Measurements from ENCODE around the gene GPR33.

GPR33 gene

GRCh38 chr14:31527087-31527486 lies 39.2 kb upstream of the GPR33 start:
- Histone ChIP-seq H3K79me2 (no peaks in the 10 kb centered on the region), H3K9ac (no peak overlapping the region), H3K9me3 (ENCODE audit: control insufficient read depth, low read length) (no peaks in the 10 kb centered on the region), H3K4me2 (ENCODE audit: low read length) (no peak overlapping the region), H3K36me3 (ENCODE audit: control insufficient read depth, insufficient read depth, low read length) (no peaks in the 10 kb centered on the region), H3K4me3 (ENCODE audit: low read depth, low read length) (no peak overlapping the region), H2AFZ (no peak overlapping the region), H3K4me1 (no peaks in the 10 kb centered on the region), H3K27ac (no peak overlapping the region), H3K27me3 (ENCODE audit: control insufficient read depth, insufficient read depth, low read length) (no peaks in the 10 kb centered on the region)
- TF ChIP-seq CTCF (IDR thresholded peaks at IDR 0.05) = no peak

- H3K79me2 ChIP-seq = no peaks in the 10 kb centered on the region
- H3K27ac ChIP-seq = no peak overlapping the region
- H3K9me3 ChIP-seq (ENCODE audit: control insufficient read depth, low read length) = no peaks in the 10 kb centered on the region
- H3K4me1 ChIP-seq = no peaks in the 10 kb centered on the region
- TF ChIP-seq CTCF (IDR thresholded peaks at IDR 0.05) = no peak
- no peak overlapping the region for H3K9ac ChIP-seq
- no peaks in the 10 kb centered on the region for H3K36me3 ChIP-seq (ENCODE audit: control insufficient read depth, insufficient read depth, low read length)
- no peak overlapping the region for H3K4me2 ChIP-seq (ENCODE audit: low read length)
- no peak overlapping the region for H3K4me3 ChIP-seq (ENCODE audit: low read depth, low read length)
- H2AFZ ChIP-seq = no peak overlapping the region
- H3K27me3 ChIP-seq (ENCODE audit: control insufficient read depth, insufficient read depth, low read length) = no peaks in the 10 kb centered on the region
Measured at GRCh38 chr14:31510855-31511254, 23.0 kb upstream of the GPR33 start.

- Histone ChIP-seq H2AFZ (no peak overlapping the region), H3K4me2 (ENCODE audit: low read length) (no peak overlapping the region), H3K27ac (no peak overlapping the region), H3K9ac (no peak overlapping the region), H3K79me2 (no peaks in the 10 kb centered on the region), H3K9me3 (ENCODE audit: control insufficient read depth, low read length) (no peaks in the 10 kb centered on the region), H3K4me3 (ENCODE audit: low read depth, low read length) (no peak overlapping the region), H3K4me1 (no peaks in the 10 kb centered on the region), H3K27me3 (ENCODE audit: control insufficient read depth, insufficient read depth, low read length) (no peaks in the 10 kb centered on the region), H3K36me3 (ENCODE audit: control insufficient read depth, insufficient read depth, low read length) (no peaks in the 10 kb centered on the region)
- peak; percentile 74 for TF ChIP-seq CTCF (IDR thresholded peaks at IDR 0.05)
Measured at GRCh38 chr14:31510222-31510621, 22.4 kb upstream of the GPR33 start.

GRCh38 chr14:31508135-31508534 lies 20.3 kb upstream of the GPR33 start:
- no peak overlapping the region for H2AFZ ChIP-seq
- H3K79me2 ChIP-seq = no peaks in the 10 kb centered on the region
- no peak overlapping the region for H3K4me2 ChIP-seq (ENCODE audit: low read length)
- no peak overlapping the region for H3K4me3 ChIP-seq (ENCODE audit: low read depth, low read length)
- no peak for TF ChIP-seq CTCF (IDR thresholded peaks at IDR 0.05)
- H3K9me3 ChIP-seq (ENCODE audit: control insufficient read depth, low read length) = no peaks in the 10 kb centered on the region
- no peak overlapping the region for H3K9ac ChIP-seq
- H3K27me3 ChIP-seq (ENCODE audit: control insufficient read depth, insufficient read depth, low read length) = no peaks in the 10 kb centered on the region
- H3K27ac ChIP-seq = no peak overlapping the region
- H3K4me1 ChIP-seq = no peaks in the 10 kb centered on the region
- H3K36me3 ChIP-seq (ENCODE audit: control insufficient read depth, insufficient read depth, low read length) = no peaks in the 10 kb centered on the region

- no peak for TF ChIP-seq CTCF (IDR thresholded peaks at IDR 0.05)
- H3K4me2 ChIP-seq (ENCODE audit: low read length) = no peak overlapping the region
- no peak overlapping the region for H3K4me3 ChIP-seq (ENCODE audit: low read depth, low read length)
- H3K27me3 ChIP-seq (ENCODE audit: control insufficient read depth, insufficient read depth, low read length) = no peaks in the 10 kb centered on the region
- no peaks in the 10 kb centered on the region for H3K36me3 ChIP-seq (ENCODE audit: control insufficient read depth, insufficient read depth, low read length)
- H3K9ac ChIP-seq = no peak overlapping the region
- H3K9me3 ChIP-seq (ENCODE audit: control insufficient read depth, low read length) = no peaks in the 10 kb centered on the region
- no peaks in the 10 kb centered on the region for H3K79me2 ChIP-seq
- peak overlapping the region; percentile 11 for H2AFZ ChIP-seq
- H3K4me1 ChIP-seq = no peaks in the 10 kb centered on the region
- H3K27ac ChIP-seq = no peak overlapping the region
Measured at GRCh38 chr14:31505411-31505810, 17.6 kb upstream of the GPR33 start.
